K562 (cell line): Measurements from ENCODE around the gene SELENOT. TPM values are rescaled to one million over a fixed set of nuclear protein-coding genes. Genes with fewer than 3 reads are reported as not detected.

ENCODE experiments used
- ATAC-seq: fragments of 200-7000 bp; cut with Tn5 transposase; 3 replicates; pipeline ENCODE4 v1.9.1; 2020; ENCODE audit warnings: moderate library complexity
- BruUV-seq: library from RNA; stranded (reverse); fragments of 400-500 nt; replicated peaks from 2 replicates; lab custom pipeline; 2021; lab: Mats Ljungman, UMichigan
- CTCF ChIA-PET: fragments of 300-600 bp; formaldehyde crosslinking; extraction: SDS; loops from one replicate; lab custom pipeline; 2021; ENCODE audit warnings: low intra/inter-chr PET ratio; lab: Yijun Ruan, JAX
- POLR2A ChIA-PET: fragments of 300-600, 350-650 bp; sonication (Branson Sonifier 250); formaldehyde crosslinking; extraction: SDS; loops from one replicate; lab custom pipeline; 2021; ENCODE audit warnings: antibody characterized with exemption, inconsistent platforms; lab: Yijun Ruan, JAX
- DNase-seq, 4 experiments: peaks; one replicate each; pipeline versions ENCODE4 v3.0.0 to v3.0.0-alpha.2; 2011 to 2018; ENCODE audit warnings: low spot score in 3 of 4, mixed read lengths in 3 of 4; ENCODE audit errors: extremely low read depth in 1 of 4
- FAIRE-seq: peaks from 2 replicates; lab custom pipeline; 2011; peaks lifted over from hg19 to GRCh38; lab: Jason Lieb, UNC
- H2AFZ ChIP-seq: 2 replicates; pipeline ENCODE4 v1.6.0; 2011; ENCODE audit warnings: low read depth, low read length, control low read depth, inconsistent platforms
- H3K27ac ChIP-seq: fragments of 200-600 bp; 3 replicates; pipeline ENCODE4 v1.8.0; 2011; ENCODE audit warnings: low read depth, mild to moderate bottlenecking, control low read depth, inconsistent platforms, low read length, moderate library complexity, mixed read lengths; ENCODE audit errors: extremely low read depth
- H3K27me3 ChIP-seq, 2 experiments: fragments of 300-600 bp in 1 of 2; 2 replicates in 1 of 2; 3 replicates in 1 of 2; pipeline versions ENCODE4 v1.6.0 to v1.8.0; 2011; ENCODE audit warnings: inconsistent platforms in 2 of 2, low read length in 2 of 2, mild to moderate bottlenecking in 1 of 2, mixed read lengths in 1 of 2, moderate library complexity in 1 of 2; ENCODE audit not compliant: control insufficient read depth in 2 of 2, insufficient read depth in 2 of 2
- H3K36me3 ChIP-seq: fragments of 300-600 bp; 3 replicates; pipeline ENCODE4 v1.8.0; 2011; ENCODE audit warnings: mild to moderate bottlenecking, low read length, inconsistent platforms; ENCODE audit not compliant: control insufficient read depth, insufficient read depth
- H3K4me1 ChIP-seq, 2 experiments: fragments of 200-600 bp in 1 of 2; replicated peaks in 1 of 2; 2 replicates in 1 of 2; 3 replicates in 1 of 2; pipeline versions ENCODE4 v1.5.1 to v1.8.0; 2011; ENCODE audit warnings: inconsistent platforms in 2 of 2, low read length in 2 of 2, mild to moderate bottlenecking in 1 of 2, mixed read lengths in 1 of 2, moderate library complexity in 1 of 2; ENCODE audit not compliant: control insufficient read depth in 2 of 2, insufficient read depth in 2 of 2
- H3K4me2 ChIP-seq: 2 replicates; pipeline ENCODE4 v1.6.1; 2011; ENCODE audit warnings: low read length, control low read depth, inconsistent platforms, mixed read lengths; ENCODE audit not compliant: insufficient read depth
- H3K4me3 ChIP-seq: fragments of 200-600 bp; sonication (generic), shearing (Covaris generic); 2 replicates; pipeline ENCODE4 v1.5.1; 2016; ENCODE audit warnings: control low read depth, inconsistent platforms
- H3K79me2 ChIP-seq: fragments of 200-600 bp; 3 replicates; pipeline ENCODE4 v1.8.0; 2011; ENCODE audit warnings: low read length, inconsistent platforms; ENCODE audit not compliant: control insufficient read depth, insufficient read depth
- H3K9ac ChIP-seq, 2 experiments: 2 replicates each; pipeline versions ENCODE4 v1.6.0 to v1.6.1; 2011; ENCODE audit warnings: low read depth in 2 of 2, low read length in 2 of 2, control low read depth in 1 of 2, inconsistent platforms in 1 of 2, mild to moderate bottlenecking in 1 of 2, mixed read lengths in 1 of 2; ENCODE audit not compliant: insufficient read depth in 1 of 2
- H3K9me1 ChIP-seq: one replicate; pipeline ENCODE4 v1.6.0; 2011; ENCODE audit warnings: inconsistent platforms, mild to moderate bottlenecking, low read length, moderate library complexity; ENCODE audit not compliant: control insufficient read depth, insufficient read depth
- H3K9me3 ChIP-seq: replicated peaks from 2 replicates; pipeline ENCODE4 v1.5.1; 2011; ENCODE audit warnings: low read depth, low read length, inconsistent platforms; ENCODE audit not compliant: control insufficient read depth, insufficient read depth
- H4K20me1 ChIP-seq: replicated peaks from 2 replicates; pipeline ENCODE4 v1.6.1; 2011; ENCODE audit warnings: low read length, inconsistent platforms, mixed read lengths; ENCODE audit not compliant: control insufficient read depth, insufficient read depth
- CAMTA2 ChIP-seq: fragments of 250-450 bp; sonication (Bioruptor Pico); conservative IDR thresholded peaks from 2 replicates; pipeline ENCODE4 v1.5.1; 2022
- DIDO1 ChIP-seq: fragments of 450-650 bp; IDR thresholded peaks from 2 replicates; pipeline ENCODE4 v1.6.1; 2016; ENCODE audit warnings: low read depth, missing biosample characterization, missing genetic modification characterization
- HCFC1 ChIP-seq: IDR thresholded peaks from 2 replicates; pipeline ENCODE4 v1.6.1; 2012; ENCODE audit warnings: low read depth, low read length, improper control_type of control experiment
- HNRNPUL1 ChIP-seq: fragments of 200-400 bp; formaldehyde crosslinking; IDR thresholded peaks from 2 replicates; pipeline ENCODE4 v1.6.1; 2017; ENCODE audit warnings: low read length
- PCBP1 ChIP-seq: fragments of 200-400 bp; formaldehyde crosslinking; IDR thresholded peaks from 2 replicates; pipeline ENCODE4 v1.6.1; 2018; ENCODE audit warnings: mild to moderate bottlenecking, low read depth, low read length; ENCODE audit not compliant: poor library complexity, severe bottlenecking
- POLR2G ChIP-seq: fragments of 200-400 bp; formaldehyde crosslinking; IDR thresholded peaks from 2 replicates; pipeline ENCODE4 v1.6.1; 2017; ENCODE audit warnings: low read depth, mild to moderate bottlenecking, antibody characterized with exemption, low read length, moderate library complexity
- RBFOX2 ChIP-seq: fragments of 200-400 bp; formaldehyde crosslinking; IDR thresholded peaks from 2 replicates; pipeline ENCODE4 v1.6.1; 2017; ENCODE audit warnings: low read depth, mild to moderate bottlenecking, low read length, moderate library complexity
- RBM14 ChIP-seq: fragments of 200-400 bp; formaldehyde crosslinking; IDR thresholded peaks from 2 replicates; pipeline ENCODE4 v1.6.1; 2018; ENCODE audit warnings: low read depth, mild to moderate bottlenecking, low read length, moderate library complexity, borderline replicate concordance; ENCODE audit not compliant: insufficient read depth
- SIN3A ChIP-seq, 2 experiments: fragments of 150-350 bp in 1 of 2; IDR thresholded peaks; 2 replicates each; pipeline ENCODE4 v1.6.1; 2011 to 2016; ENCODE audit warnings: borderline replicate concordance in 2 of 2, low read depth in 2 of 2, low read length in 2 of 2, mild to moderate bottlenecking in 2 of 2, moderate library complexity in 2 of 2; ENCODE audit not compliant: control insufficient read depth in 1 of 2
- SMARCA4 ChIP-seq: fragments of 450-650 bp; IDR thresholded peaks from 2 replicates; pipeline ENCODE4 v1.6.1; 2016
- ZFP30 ChIP-seq: fragments of 250-450 bp; sonication (Bioruptor Pico); IDR thresholded peaks from 2 replicates; pipeline ENCODE4 v1.8.0; 2022; ENCODE audit warnings: moderate library complexity, mild to moderate bottlenecking, inconsistent platforms, borderline replicate concordance
- ZKSCAN3 ChIP-seq: fragments of 250-450 bp; sonication (Bioruptor Pico); IDR thresholded peaks from 2 replicates; pipeline ENCODE4 v1.4.0; 2020
- ZNF184 ChIP-seq: sonication (generic); formaldehyde crosslinking; IDR thresholded peaks from 2 replicates; pipeline ENCODE4 v1.5.0; 2020; ENCODE audit warnings: missing genetic modification reagents
- ZNF395 ChIP-seq: fragments of 200-800 bp; sonication (Bioruptor generic); IDR thresholded peaks from 2 replicates; pipeline ENCODE4 v1.6.1; 2017; ENCODE audit warnings: missing genetic modification characterization, missing compliant biosample characterization
- ZNF449 ChIP-seq: fragments of 250-450 bp; sonication (Bioruptor Pico); IDR thresholded peaks from 2 replicates; pipeline ENCODE4 v1.8.0; 2022; ENCODE audit warnings: moderate library complexity, mild to moderate bottlenecking, inconsistent platforms
- ZNF518B ChIP-seq: fragments of 250-450 bp; sonication (Bioruptor Pico); IDR thresholded peaks from 2 replicates; pipeline ENCODE4 v1.5.0; 2021; ENCODE audit warnings: mild to moderate bottlenecking, moderate library complexity
- WGBS: fragments of 100-300 bp; shearing (Covaris generic); methylation state at CpG from one replicate; pipeline ENCODE4 v1.1.6; 2016; ENCODE audit warnings: low coverage, mixed read lengths; ENCODE audit not compliant: insufficient coverage; ENCODE audit errors: missing lambda C conversion rate; 5-methylcytosine and 5-hydroxymethylcytosine counted together
- in situ Hi-C: fragments of 300-500 bp; cut with MboI; formaldehyde crosslinking; loops from 4 replicates; pipeline ENCODE4 v1.15.0; 2018; ENCODE audit warnings: inconsistent platforms, mixed read lengths
- intact Hi-C: fragments of 100-400 bp; cut with micrococcal nuclease; formaldehyde crosslinking; loops from 2 replicates; pipeline ENCODE4 v1.14.2; 2022
- polyA plus RNA-seq, 8 experiments: library from polyadenylated mRNA; depleted of rRNA in 4 of 8; stranded (reverse) in 5 of 8; unstranded in 3 of 8; fragments of >200 nt; fragmentation: Nextera tagmentation in 2 of 8; fragmentation: Illumina TruSeq in 1 of 8; extraction: Ambion mirVana in 2 of 8; extraction: Trizol in 1 of 8; gene quantifications; 2 replicates each; pipeline versions ENCODE4 v1.2.1 to v1.2.3, GENCODE V29; 2011 to 2014; ENCODE audit warnings: inconsistent platforms in 1 of 8, missing spikeins in 1 of 8
- total RNA-seq, 7 experiments: library from RNA; depleted of rRNA in 6 of 7; stranded (reverse); fragments of >200 nt in 6 of 7; fragmentation: Illumina TruSeq in 2 of 7; extraction: Trizol in 2 of 7; gene quantifications; 2 replicates each; pipeline versions ENCODE4 v1.2.1 to v1.2.3, GENCODE V29; 2011 to 2021; ENCODE audit warnings: low replicate concordance in 1 of 7

The SELENOT gene
- total and polyA plus RNA-seq, 9 of the 15 experiments (the other 6 are each of a cell fraction or from before 2014, with no cell fraction given) = 33.0 to 411 (median 91.9) TPM

GRCh38 chr3:150611666-150612065 lies 8.5 kb downstream of the SELENOT start:
- DNase-seq (no peak), FAIRE-seq (no peak), ATAC-seq (no peak)
- Histone ChIP-seq H3K27me3 (no peaks in the 10 kb centered on the region), H3K36me3 (peaks cover 52% of the 10 kb centered on the region), H4K20me1 (peaks cover 15% of the 10 kb centered on the region; the same call in 1 of the 2 replicates), H3K4me1 (peaks cover 14% of the 10 kb centered on the region in 2 experiments; a peak in 4 of 5 replicates), H3K9ac (no peak overlapping the region), H3K27ac (no peak overlapping the region), H3K79me2 (peaks cover 82% of the 10 kb centered on the region), H2AFZ (no peak overlapping the region), H3K4me2 (no peak overlapping the region), H3K9me3 (no peaks in the 10 kb centered on the region), H3K9me1 (no peaks in the 10 kb centered on the region), H3K4me3 (no peak overlapping the region)
- WGBS = 96% methylated on average over 31 of the region's 34 CpGs
- TF ChIP-seq ZNF395 (CRISPR knock-in tag) (no peak), PCBP1 (peak; percentile 49), RBFOX2 (peak; percentile 52), ZNF449 (CRISPR knock-in tag) (no peak), POLR2G (peak; percentile 45; the same call in 1 of the 2 replicates), DIDO1 (tag) (no peak), RBM14 (0 out of 2 replicates have a peak, but pooled peaks have one; percentile 46), HCFC1 (no peak), SIN3A (IDR thresholded peaks at IDR 0.05; ENCODE audit: borderline replicate concordance in 2 of 2, control insufficient read depth in 1 of 2, low read depth in 2 of 2, low read length in 2 of 2) (no peak), ZNF184 (no peak), ZFP30 (CRISPR knock-in tag) (no peak), SMARCA4 (no peak), ZKSCAN3 (CRISPR knock-in tag) (no peak), ZNF518B (CRISPR knock-in tag) (no peak), HNRNPUL1 (no peak), CAMTA2 (CRISPR knock-in tag) (no peak)
- intact Hi-C loops (no loop called here), in situ Hi-C loops (no loop called here)
- no TSS peak for BruUV-seq
- ChIA-PET CTCF (no interaction called here), POLR2A (interaction anchor here (0.8 to 1.6 kb wide), 4 partner anchors 9 to 515 kb away, joined by 3 to 5 read pairs (median 4); partner anchors contain the start of gene SELENOT)
